Measurements from ENCODE around the gene NAT8L.

Gene NAT8L

GRCh38 chr4:2043396-2044118 lies 15.6 kb upstream of the NAT8L start:
- DNase-seq (ENCODE audit: low read depth): no peak
- TF ChIP-seq, protein P1, sequence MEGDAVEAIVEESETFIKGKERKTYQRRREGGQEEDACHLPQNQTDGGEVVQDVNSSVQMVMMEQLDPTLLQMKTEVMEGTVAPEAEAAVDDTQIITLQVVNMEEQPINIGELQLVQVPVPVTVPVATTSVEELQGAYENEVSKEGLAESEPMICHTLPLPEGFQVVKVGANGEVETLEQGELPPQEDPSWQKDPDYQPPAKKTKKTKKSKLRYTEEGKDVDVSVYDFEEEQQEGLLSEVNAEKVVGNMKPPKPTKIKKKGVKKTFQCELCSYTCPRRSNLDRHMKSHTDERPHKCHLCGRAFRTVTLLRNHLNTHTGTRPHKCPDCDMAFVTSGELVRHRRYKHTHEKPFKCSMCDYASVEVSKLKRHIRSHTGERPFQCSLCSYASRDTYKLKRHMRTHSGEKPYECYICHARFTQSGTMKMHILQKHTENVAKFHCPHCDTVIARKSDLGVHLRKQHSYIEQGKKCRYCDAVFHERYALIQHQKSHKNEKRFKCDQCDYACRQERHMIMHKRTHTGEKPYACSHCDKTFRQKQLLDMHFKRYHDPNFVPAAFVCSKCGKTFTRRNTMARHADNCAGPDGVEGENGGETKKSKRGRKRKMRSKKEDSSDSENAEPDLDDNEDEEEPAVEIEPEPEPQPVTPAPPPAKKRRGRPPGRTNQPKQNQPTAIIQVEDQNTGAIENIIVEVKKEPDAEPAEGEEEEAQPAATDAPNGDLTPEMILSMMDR (IDR thresholded peaks at IDR 0.05; ENCODE audit: control insufficient read depth, extremely low read depth, insufficient read depth): no peak
- no peak overlapping the region for H3K4me3 ChIP-seq (ENCODE audit: low read depth, low read length)

GRCh38 chr4:2044119-2044485 lies 15.0 kb upstream of the NAT8L start:
- no peak overlapping the region for H3K4me3 ChIP-seq (ENCODE audit: low read depth, low read length)
- DNase-seq (ENCODE audit: low read depth): no peak
- TF ChIP-seq, protein P1 (IDR thresholded peaks at IDR 0.05; ENCODE audit: control insufficient read depth, extremely low read depth, insufficient read depth): no peak

DNA sequence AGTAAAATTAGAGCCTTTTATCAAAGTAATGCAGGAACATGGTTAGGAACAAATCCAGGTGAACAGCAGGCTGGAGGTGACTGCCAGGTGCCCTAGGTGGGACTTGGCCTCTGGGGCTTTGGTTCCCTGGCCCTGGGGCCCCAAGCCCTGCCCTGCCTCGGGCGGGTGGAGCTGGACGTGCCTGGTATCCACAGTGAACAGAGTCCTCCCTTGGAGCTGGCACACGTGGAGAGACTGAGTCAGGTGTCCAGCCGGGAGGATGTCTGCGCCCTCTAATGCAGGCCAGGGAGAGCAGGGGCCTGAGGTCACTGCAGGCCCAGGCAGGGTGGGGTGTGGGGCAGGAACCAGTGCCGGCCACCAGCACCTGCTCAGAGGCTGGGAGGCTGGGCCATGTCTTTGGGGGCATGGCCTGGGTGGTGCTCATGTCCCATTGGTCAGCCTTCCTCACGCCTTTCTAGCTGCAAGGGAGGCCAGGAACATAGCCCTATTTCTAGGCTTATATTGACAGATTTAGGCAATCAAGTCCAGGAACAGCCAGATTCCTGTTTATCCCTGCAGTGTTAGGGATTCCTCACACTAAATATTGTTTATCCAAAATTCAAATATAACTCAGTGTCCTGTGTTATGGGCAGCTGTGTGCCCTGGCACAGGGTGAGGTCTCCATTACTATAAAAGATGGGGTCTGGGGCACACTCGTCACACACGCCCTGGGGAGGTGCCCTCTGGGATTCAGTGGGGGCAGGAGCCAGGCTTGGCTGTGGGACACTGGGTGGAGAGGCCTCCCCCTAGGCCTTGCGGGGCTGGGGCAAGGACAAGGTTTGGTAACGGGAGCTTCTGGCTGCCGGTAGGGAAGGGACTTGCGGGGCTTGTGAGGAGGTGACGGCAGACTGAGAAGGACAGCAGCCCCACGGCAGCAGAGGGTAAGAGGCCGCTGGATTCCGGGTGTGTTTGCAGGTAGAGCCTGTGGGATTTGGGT lies 14.3 kb upstream of the NAT8L start:
- DNase-seq (ENCODE audit: low read depth): no peak
- TF ChIP-seq, protein P1 (IDR thresholded peaks at IDR 0.05; ENCODE audit: control insufficient read depth, extremely low read depth, insufficient read depth): no peak
- no peak overlapping the region for H3K4me3 ChIP-seq (ENCODE audit: low read depth, low read length)

GRCh38 chr4:2045518-2045951 lies 13.6 kb upstream of the NAT8L start:
- TF ChIP-seq, protein P1 (IDR thresholded peaks at IDR 0.05; ENCODE audit: control insufficient read depth, extremely low read depth, insufficient read depth): no peak
- DNase-seq (ENCODE audit: low read depth): no peak
- no peak overlapping the region for H3K4me3 ChIP-seq (ENCODE audit: low read depth, low read length)

- TF ChIP-seq, protein P1 (IDR thresholded peaks at IDR 0.05; ENCODE audit: control insufficient read depth, extremely low read depth, insufficient read depth): no peak
- no peak overlapping the region for H3K4me3 ChIP-seq (ENCODE audit: low read depth, low read length)
- DNase-seq (ENCODE audit: low read depth): no peak
Measured at GRCh38 chr4:2046031-2046961, 12.8 kb upstream of the NAT8L start.

DNA sequence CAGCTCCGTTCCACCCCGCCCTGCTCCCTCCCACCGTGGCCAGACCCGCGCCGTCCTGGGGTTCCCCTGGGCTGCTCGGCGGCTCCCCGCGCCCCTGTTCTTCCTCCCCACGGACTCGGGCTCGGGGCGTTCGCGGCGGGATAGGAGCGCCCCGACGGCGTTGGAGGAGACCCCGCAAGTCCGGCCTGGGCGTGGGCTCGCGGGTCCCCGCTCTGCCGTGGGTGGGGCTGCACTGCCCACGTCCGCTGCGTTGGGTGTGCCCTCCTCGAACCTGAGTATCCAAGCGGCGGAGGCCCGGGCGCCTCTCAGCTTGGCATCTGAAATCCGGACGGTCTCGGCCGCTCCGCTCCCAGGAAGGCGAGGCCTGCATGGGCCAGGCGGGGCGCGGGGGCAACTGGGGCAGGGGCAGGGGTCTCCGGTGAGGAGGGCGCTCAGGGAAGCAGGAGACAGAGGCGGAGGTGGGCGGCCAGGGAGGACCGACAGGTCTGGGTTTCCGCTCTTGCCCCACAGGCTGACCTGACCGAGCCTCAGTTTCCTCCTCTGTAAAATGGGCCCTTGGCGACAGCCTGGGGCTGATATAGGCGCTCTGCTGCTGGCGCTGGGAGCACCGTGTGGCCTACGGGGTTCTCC lies 12.0 kb upstream of the NAT8L start:
- no peak for DNase-seq (ENCODE audit: low read depth)
- TF ChIP-seq, protein P1 (IDR thresholded peaks at IDR 0.05; ENCODE audit: control insufficient read depth, extremely low read depth, insufficient read depth): no peak
- H3K4me3 ChIP-seq (ENCODE audit: low read depth, low read length): no peak overlapping the region

Data from LNCaP clone FGC (cell line).